GM12878 (cell line): ENCODE results near the gene TSR3. TPM values are rescaled to one million over a fixed set of nuclear protein-coding genes. Genes with fewer than 3 reads are reported as not detected.

Source experiments
- ATAC-seq: fragments of 200-7000 bp; cut with Tn5 transposase; 3 replicates; pipeline ENCODE4 v1.9.1; 2020; ENCODE audit warnings: mild to moderate bottlenecking, moderate library complexity
- BruUV-seq: library from RNA; stranded (reverse); fragments of 400-500 nt; replicated peaks from 2 replicates; lab custom pipeline; 2021; lab: Mats Ljungman, UMichigan
- CTCF ChIA-PET: fragments of 300-600 bp; sonication (Branson Sonifier 250); formaldehyde crosslinking; extraction: SDS; loops from one replicate; lab custom pipeline; 2021; ENCODE audit warnings: inconsistent platforms; lab: Yijun Ruan, JAX
- POLR2A ChIA-PET: fragments of 350-600 bp; formaldehyde crosslinking; extraction: SDS; loops from one replicate; lab custom pipeline; 2021; ENCODE audit warnings: inconsistent platforms; lab: Charles Lee
- RAD21 ChIA-PET: fragments of 300-600 bp; sonication (Branson Sonifier 250); formaldehyde crosslinking; loops from one replicate; lab custom pipeline; 2023; ENCODE audit warnings: antibody characterized with exemption; ENCODE audit not compliant: unreplicated experiment; lab: Charles Lee
- SMC1A ChIA-PET: fragments of 300-600 bp; sonication (Branson Sonifier 250); formaldehyde crosslinking; loops from one replicate; lab custom pipeline; 2023; ENCODE audit not compliant: unreplicated experiment, uncharacterized antibody; lab: Charles Lee
- DNase-seq: peaks from one replicate; pipeline ENCODE4 v3.0.0-alpha.2; 2011; ENCODE audit warnings: low read depth, low spot score
- FAIRE-seq: peaks from 3 replicates; lab custom pipeline; 2011; peaks lifted over from hg19 to GRCh38; lab: Jason Lieb, UNC
- H2AFZ ChIP-seq: 2 replicates; pipeline ENCODE4 v1.6.0; 2011; ENCODE audit warnings: low read depth, low read length, control low read depth; ENCODE audit not compliant: control insufficient read depth
- H3K27ac ChIP-seq: 2 replicates; pipeline ENCODE4 v1.5.1; 2011; ENCODE audit warnings: control low read depth; ENCODE audit not compliant: control insufficient read depth, insufficient read depth
- H3K27me3 ChIP-seq, 2 experiments: replicated peaks in 1 of 2; 2 replicates each; pipeline versions ENCODE4 v1.6.0 to v1.6.1; 2011; ENCODE audit warnings: low read length in 1 of 2; ENCODE audit not compliant: control insufficient read depth in 2 of 2, insufficient read depth in 2 of 2
- H3K36me3 ChIP-seq, 2 experiments: 2 replicates each; pipeline ENCODE4 v1.5.1; 2011; ENCODE audit warnings: low read length in 1 of 2; ENCODE audit not compliant: control insufficient read depth in 2 of 2, insufficient read depth in 2 of 2
- H3K4me1 ChIP-seq: 2 replicates; pipeline ENCODE4 v1.6.1; 2011; ENCODE audit warnings: mild to moderate bottlenecking, low read length, moderate library complexity, mixed read lengths; ENCODE audit not compliant: control insufficient read depth, insufficient read depth
- H3K4me2 ChIP-seq: 2 replicates; pipeline ENCODE4 v1.6.0; 2011; ENCODE audit warnings: control low read depth; ENCODE audit not compliant: control insufficient read depth, insufficient read depth
- H3K4me3 ChIP-seq: fragments of 200-600 bp; sonication (generic); 2 replicates; pipeline ENCODE4 v1.5.1; 2016
- H3K79me2 ChIP-seq: 2 replicates; pipeline ENCODE4 v1.6.0; 2011; ENCODE audit warnings: low read length; ENCODE audit not compliant: control insufficient read depth, insufficient read depth
- H3K9ac ChIP-seq: 2 replicates; pipeline ENCODE4 v1.8.0; 2011; ENCODE audit warnings: low read length, control low read depth, mixed read lengths; ENCODE audit not compliant: control insufficient read depth, insufficient read depth
- H3K9me3 ChIP-seq: replicated peaks from 3 replicates; pipeline ENCODE4 v1.5.1; 2011; ENCODE audit warnings: mild to moderate bottlenecking, low read length; ENCODE audit not compliant: control insufficient read depth, insufficient read depth
- H4K20me1 ChIP-seq: 2 replicates; pipeline ENCODE4 v1.6.0; 2011; ENCODE audit not compliant: control insufficient read depth, insufficient read depth
- ASH2L ChIP-seq: fragments of 300-600, 200-600 bp; sonication (generic); IDR thresholded peaks from 2 replicates; pipeline ENCODE4 v1.6.1; 2017; ENCODE audit warnings: low read depth, mild to moderate bottlenecking, borderline replicate concordance
- CREM ChIP-seq: IDR thresholded peaks from 2 replicates; pipeline ENCODE4 v1.6.1; 2014; ENCODE audit warnings: antibody characterized with exemption, low read depth
- E2F8 ChIP-seq: fragments of 450-650 bp; IDR thresholded peaks from 2 replicates; pipeline ENCODE4 v1.6.1; 2018; ENCODE audit warnings: mild to moderate bottlenecking, low read depth, moderate library complexity; ENCODE audit not compliant: partially characterized antibody
- IRF4 ChIP-seq: IDR thresholded peaks from 2 replicates; pipeline ENCODE4 v1.6.1; 2011; ENCODE audit warnings: low read depth, low read length
- STAT1 ChIP-seq: fragments of 450-650 bp; conservative IDR thresholded peaks from 2 replicates; pipeline ENCODE4 v1.6.1; 2014; ENCODE audit warnings: antibody characterized with exemption, mild to moderate bottlenecking
- WGBS: methylation state at CpG from one replicate; pipeline ENCODE4 v1.1.6; 2016; ENCODE audit warnings: low lambda C conversion rate; ENCODE audit not compliant: insufficient replicate concordance, insufficient coverage; ENCODE audit errors: missing lambda C conversion rate; 5-methylcytosine and 5-hydroxymethylcytosine counted together
- in situ Hi-C: fragments of 300-500 bp; cut with MboI; formaldehyde crosslinking; loops from 9 replicates; pipeline ENCODE4 v1.14.3; 2018; ENCODE audit warnings: mixed read lengths
- intact Hi-C: fragments of 100-400 bp; cut with micrococcal nuclease; formaldehyde crosslinking; loops from one replicate; pipeline ENCODE4 v1.14.2; 2022; ENCODE audit not compliant: unreplicated experiment
- polyA plus RNA-seq, 11 experiments: library from polyadenylated mRNA; depleted of rRNA in 4 of 11; unstranded in 6 of 11; stranded (reverse) in 5 of 11; fragments of >200 nt; fragmentation: Nextera tagmentation in 4 of 11; fragmentation: Illumina TruSeq in 1 of 11; extraction: Ambion mirVana in 4 of 11; extraction: Trizol in 1 of 11; gene quantifications; 1 replicate in 1 of 11; 2 replicates in 10 of 11; pipeline versions ENCODE4 v1.2.1 to v1.2.3, GENCODE V29; 2011 to 2016; ENCODE audit warnings: inconsistent platforms in 2 of 11, missing spikeins in 2 of 11, low read depth in 1 of 11
- total RNA-seq, 4 experiments: library from RNA; depleted of rRNA in 3 of 4; stranded (reverse); fragments of >200 nt in 3 of 4; fragmentation: Illumina TruSeq in 1 of 4; extraction: Trizol in 1 of 4; gene quantifications; 2 replicates each; pipeline versions ENCODE4 v1.2.1 to v1.2.3, GENCODE V29; 2013 to 2021

Gene TSR3
- total and polyA plus RNA-seq, 10 of the 15 experiments (the other 5 are each of a cell fraction or from before 2014, with no cell fraction given) = 3.4 to 108 (median 46.9) TPM

GRCh38 chr16:1393613-1394176 is 42.0 kb upstream of the TSR3 start:
- FAIRE-seq = no peak
- RAD21 ChIA-PET = interaction anchor here (0.6 kb wide), 1 partner anchor 9 kb away, joined by 4 read pairs; no protein-coding TSS in a partner anchor
- Histone ChIP-seq H3K4me2 (no peak overlapping the region), H3K9ac (no peak overlapping the region), H2AFZ (no peak overlapping the region), H3K36me3 (no peaks in the 10 kb centered on the region; a peak in 1 of 4 replicates), H4K20me1 (no peaks in the 10 kb centered on the region), H3K27me3 (no peaks in the 10 kb centered on the region), H3K79me2 (no peaks in the 10 kb centered on the region), H3K27ac (no peak overlapping the region), H3K9me3 (no peaks in the 10 kb centered on the region), H3K4me3 (no peak overlapping the region), H3K4me1 (no peaks in the 10 kb centered on the region)
- POLR2A ChIA-PET = no interaction called here
- TF ChIP-seq IRF4 (no peak), CREM (no peak), STAT1 (no peak), E2F8 (no peak), ASH2L (no peak)
- intact Hi-C loops = no loop called here
- in situ Hi-C loops = no loop called here
- no peak for ATAC-seq
- CTCF ChIA-PET = no interaction called here
- no TSS peak for BruUV-seq
- 89% methylated on average over 21 of the region's 21 CpGs for WGBS
- no peak for DNase-seq
- SMC1A ChIA-PET = no interaction called here
